Stimulated activated CD4-positive, alpha-beta T cell treated with anti-CD3 and anti-CD28 coated beads, Interleukin-1b, Interleukin-23, amount 100 ng/mL, for 1 hour (primary cell): ENCODE data around the gene MUC2.
"Not testable (repeated sequence)": the region's sequence is repeated elsewhere in the genome, so short reads cannot be mapped to it uniquely, and the experiment has no call there.

Experiments used
- DNase-seq, 2 donors: peaks; one replicate each; pipeline ENCODE4 v3.0.0-alpha.2; 2020; ENCODE audit warnings: low read depth in 2 of 2

The MUC2 gene

GRCh38 chr11:1106387-1106786 is 31.7 kb downstream of the MUC2 start:
- DNase-seq = no peak

- no peak for DNase-seq
These were observed 32.9 kb downstream of the MUC2 start for GRCh38 chr11:1107316-1108245.

- no peak for DNase-seq
These were observed 33.7 kb downstream of the MUC2 start for GRCh38 chr11:1108246-1108900.

- DNase-seq = no peak
These were observed 34.6 kb downstream of the MUC2 start for GRCh38 chr11:1109101-1109917.

GRCh38 chr11:1109918-1110705 is 35.4 kb downstream of the MUC2 start:
- DNase-seq = no peak

GRCh38 chr11:1111545-1112212 is 37.0 kb downstream of the MUC2 start:
- DNase-seq = no peak

- no peak for DNase-seq
These were observed 37.9 kb downstream of the MUC2 start for GRCh38 chr11:1112351-1113191.

- DNase-seq = no peak
These were observed 38.9 kb downstream of the MUC2 start for GRCh38 chr11:1113405-1114201.

- not testable (repeated sequence) for DNase-seq
These were observed 40.6 kb downstream of the MUC2 start for GRCh38 chr11:1115292-1115691.

GRCh38 chr11:1116104-1116503 is 41.4 kb downstream of the MUC2 start:
- DNase-seq = no peak

GRCh38 chr11:1116666-1117390 is 42.2 kb downstream of the MUC2 start:
- DNase-seq = no peak

GRCh38 chr11:1117992-1118391 is 43.3 kb downstream of the MUC2 start:
- no peak for DNase-seq

GRCh38 chr11:1118755-1119603 is 44.3 kb downstream of the MUC2 start:
- DNase-seq = no peak

- no peak for DNase-seq
These were observed 45.0 kb downstream of the MUC2 start for GRCh38 chr11:1119604-1120146.

GRCh38 chr11:1120532-1121330 is 46.1 kb downstream of the MUC2 start:
- DNase-seq = no peak

- DNase-seq = no peak
These were observed 46.7 kb downstream of the MUC2 start for GRCh38 chr11:1121331-1121812.
